Jurkat, Clone E6-1 (cell line): ENCODE results near the gene RORB.
A peak's percentile ranks its signal among the peaks of the same experiment; 100 is the strongest.

Experiments
- DNase-seq: peaks from one replicate; pipeline ENCODE4 v3.0.0-alpha.2; 2011; ENCODE audit warnings: low read depth, low spot score
- H3K4me3 ChIP-seq: 2 replicates; pipeline ENCODE4 v1.5.1; 2011; ENCODE audit warnings: mild to moderate bottlenecking, low read length, control low read depth, moderate library complexity

Gene RORB

GRCh38 chr9:74570879-74571512, 73.9 kb downstream of the RORB start:
- H3K4me3 ChIP-seq, result no peak overlapping the region
- DNase-seq, result peak; percentile 33

DNA sequence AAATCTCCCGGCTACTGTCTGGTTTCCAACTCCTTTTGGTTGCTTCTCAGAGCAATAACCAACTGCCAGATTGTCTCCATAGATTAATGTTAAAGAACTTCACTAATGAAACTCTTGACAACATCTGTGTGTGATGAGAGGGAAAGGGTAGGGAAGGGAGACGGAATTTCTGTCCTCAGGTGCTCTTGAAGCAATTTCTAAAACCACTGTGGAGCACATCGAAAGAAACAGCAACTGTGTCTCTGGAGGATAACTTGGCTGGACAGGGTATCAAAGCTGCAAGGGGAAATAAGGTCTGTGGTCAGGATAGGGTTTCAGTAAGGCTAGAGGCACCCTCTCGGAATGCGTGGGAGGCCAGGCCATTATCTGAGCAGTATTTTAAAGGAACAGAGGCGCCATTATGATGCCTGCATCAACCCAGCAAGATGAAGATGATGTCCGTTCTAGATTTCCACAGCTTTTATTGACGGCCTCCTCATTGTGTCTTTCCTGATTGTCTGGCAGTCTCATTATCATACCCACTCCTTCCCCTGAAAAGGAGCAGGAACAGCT, 76.6 kb downstream of the RORB start:
- DNase-seq, result no peak
- no peak overlapping the region for H3K4me3 ChIP-seq

GRCh38 chr9:74576176-74576575, 79.0 kb downstream of the RORB start:
- DNase-seq, result no peak
- no peak overlapping the region for H3K4me3 ChIP-seq

GRCh38 chr9:74577956-74578355, 80.8 kb downstream of the RORB start:
- no peak for DNase-seq
- no peak overlapping the region for H3K4me3 ChIP-seq

- no peak for DNase-seq
- no peak overlapping the region for H3K4me3 ChIP-seq
Observed at GRCh38 chr9:74589576-74589975, 92.4 kb downstream of the RORB start.

- no peak for DNase-seq
Observed at GRCh38 chr9:74595286-74595685, 98.2 kb downstream of the RORB start.

DNA sequence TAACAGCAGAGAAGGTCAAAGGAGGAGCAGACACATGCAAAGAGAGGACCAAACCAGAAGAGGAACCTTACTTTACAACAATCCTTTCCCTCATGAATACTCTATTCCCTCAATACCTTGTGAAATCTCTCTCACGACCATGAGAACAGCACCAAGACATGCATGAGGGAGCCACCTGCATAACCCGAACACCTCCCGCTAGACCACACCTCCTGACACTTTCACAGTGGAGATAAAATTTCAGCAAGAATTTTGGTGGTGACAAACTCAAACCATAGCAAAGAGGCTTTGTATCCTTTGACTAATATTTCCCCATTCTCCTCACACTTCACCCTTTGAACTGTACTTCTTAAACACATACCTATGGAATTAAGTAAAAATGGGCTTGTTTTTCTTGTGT, 101.7 kb downstream of the RORB start:
- DNase-seq, result no peak
- no peak overlapping the region for H3K4me3 ChIP-seq

More at GRCh38 chr9:74595286-74595685, 98.2 kb downstream of the RORB start:
- no peak overlapping the region for H3K4me3 ChIP-seq

GRCh38 chr9:74609671-74610405, 112.7 kb downstream of the RORB start:
- no peak for DNase-seq
- no peak overlapping the region for H3K4me3 ChIP-seq

GRCh38 chr9:74610523-74611061, 113.5 kb downstream of the RORB start:
- H3K4me3 ChIP-seq, result no peak overlapping the region
- no peak for DNase-seq

- DNase-seq, result no peak
- no peak overlapping the region for H3K4me3 ChIP-seq
Observed at GRCh38 chr9:74630228-74630627, 133.1 kb downstream of the RORB start.

DNA sequence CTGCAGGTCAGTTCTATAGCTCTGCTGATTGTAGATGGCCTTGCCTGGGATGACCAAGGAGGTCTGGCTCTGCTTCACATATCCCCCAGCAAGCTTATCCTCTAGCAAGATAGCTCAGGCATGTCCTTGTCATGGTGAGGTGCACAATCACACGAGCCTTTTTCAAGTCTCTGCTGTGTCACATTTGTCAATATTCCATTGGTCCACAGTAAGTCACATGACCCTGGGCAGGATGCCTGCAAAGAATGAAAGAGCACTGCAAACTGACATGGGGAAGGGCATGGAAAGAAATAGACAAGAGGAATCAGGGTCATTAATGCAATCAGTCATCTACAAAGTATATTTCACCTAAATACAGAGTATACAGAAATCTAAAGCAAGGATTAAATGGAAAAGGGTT, 142.0 kb downstream of the RORB start:
- no peak overlapping the region for H3K4me3 ChIP-seq
- DNase-seq, result peak; percentile 8

DNA sequence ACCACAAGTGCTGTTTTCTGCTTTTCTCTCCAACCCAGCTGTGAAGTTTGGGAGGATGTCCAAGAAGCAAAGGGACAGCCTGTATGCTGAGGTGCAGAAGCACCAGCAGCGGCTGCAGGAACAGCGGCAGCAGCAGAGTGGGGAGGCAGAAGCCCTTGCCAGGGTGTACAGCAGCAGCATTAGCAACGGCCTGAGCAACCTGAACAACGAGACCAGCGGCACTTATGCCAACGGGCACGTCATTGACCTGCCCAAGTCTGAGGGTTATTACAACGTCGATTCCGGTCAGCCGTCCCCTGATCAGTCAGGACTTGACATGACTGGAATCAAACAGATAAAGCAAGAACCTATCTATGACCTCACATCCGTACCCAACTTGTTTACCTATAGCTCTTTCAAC, 145.2 kb downstream of the RORB start:
- DNase-seq, result no peak
- no peak overlapping the region for H3K4me3 ChIP-seq

GRCh38 chr9:74643303-74643923, 146.3 kb downstream of the RORB start:
- DNase-seq, result no peak
- H3K4me3 ChIP-seq, result no peak overlapping the region

DNA sequence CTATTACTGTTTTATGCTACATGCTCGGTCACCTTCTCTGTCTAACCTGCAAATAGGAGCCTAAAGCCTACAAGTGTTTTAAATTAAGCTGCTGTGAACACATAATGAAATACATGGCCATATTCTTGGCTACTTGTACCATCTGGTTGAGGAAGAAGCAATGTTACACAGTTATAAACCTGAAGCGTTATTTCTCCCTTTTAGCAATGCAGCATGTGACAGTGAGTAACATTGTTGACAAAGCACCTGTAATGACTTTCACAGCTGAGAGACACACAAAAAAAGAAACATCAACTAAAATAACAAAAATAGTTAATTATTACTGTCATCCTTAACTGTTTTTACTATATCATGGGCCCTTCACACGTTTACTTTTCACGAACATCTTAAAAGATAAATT, 146.9 kb downstream of the RORB start:
- DNase-seq, result no peak

DNA sequence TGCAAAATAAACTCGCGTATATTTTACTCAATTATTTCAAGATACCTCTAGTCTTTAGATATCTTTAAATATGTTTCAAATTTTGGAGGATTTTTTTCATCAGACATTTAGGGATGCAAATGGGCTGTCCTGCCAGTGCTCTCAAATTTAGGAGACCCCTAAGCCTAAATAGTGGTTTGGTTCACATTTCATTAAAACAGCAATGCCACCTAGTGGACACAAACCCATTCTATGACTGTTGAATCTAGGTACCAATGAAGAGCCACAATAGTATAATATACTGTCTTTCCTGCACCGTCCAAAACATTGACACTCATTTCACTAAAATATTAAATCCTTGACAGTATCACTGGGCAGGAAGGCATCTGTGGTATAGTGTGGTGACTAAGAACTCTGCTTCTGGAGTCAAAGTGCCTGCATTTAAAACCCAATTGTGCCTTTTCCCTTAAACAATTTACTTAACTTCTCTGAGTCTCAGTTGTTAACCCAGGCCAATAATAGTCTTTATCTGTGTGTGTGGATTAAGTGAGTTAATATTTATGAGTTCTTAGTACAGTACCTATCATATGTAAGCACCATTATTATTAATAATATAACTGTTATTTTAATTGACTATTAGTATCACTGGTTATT, 148.0 kb downstream of the RORB start:
- no peak overlapping the region for H3K4me3 ChIP-seq
- DNase-seq, result peak; percentile 24

More for the DNA sequence above, 146.9 kb downstream of the RORB start:
- no peak overlapping the region for H3K4me3 ChIP-seq

GRCh38 chr9:74653410-74654080, 156.4 kb downstream of the RORB start:
- DNase-seq, result no peak
- no peak overlapping the region for H3K4me3 ChIP-seq

- no peak overlapping the region for H3K4me3 ChIP-seq
- no peak for DNase-seq
Observed at GRCh38 chr9:74662674-74663073, 165.5 kb downstream of the RORB start.

- no peak overlapping the region for H3K4me3 ChIP-seq
- no peak for DNase-seq
Observed at GRCh38 chr9:74663439-74663838, 166.3 kb downstream of the RORB start.
